Measurements from ENCODE around the gene GNRHR. TPM values are rescaled to one million over a fixed set of nuclear protein-coding genes. Genes with fewer than 3 reads are reported as not detected.

GNRHR gene
- not detected in 2 replicates for total RNA-seq

GRCh38 chr4:67754288-67754687 is at the start of gene GNRHR:
GNRHR (minus strand) TSS chr4:67754388; CDS start chr4:67754335, 53 bp downstream.

GRCh38 chr4:67700738-67701516 is 53.3 kb downstream of the GNRHR start, which contains the start of gene UBA6:
UBA6 (minus strand) TSS chr4:67701155; CDS start chr4:67701119, 36 bp downstream.

Other genes with a start within 250 kb of the GNRHR start
- 9.9 and 20.9 TPM in 2 replicates for gene CENPC, start 208.9 kb downstream of the GNRHR start, total RNA-seq
- not detected in 2 replicates for gene STAP1, start 195.7 kb downstream of the GNRHR start, total RNA-seq
- 137 and 196 TPM in 2 replicates for gene UBA6, start 53.2 kb downstream of the GNRHR start, total RNA-seq
- gene TMPRSS11D, start 129.6 kb upstream of the GNRHR start, total RNA-seq = under 0.01 TPM in 1 of 2 replicates, not detected in the other
- not detected in 2 replicates for gene TMPRSS11A, start 209.1 kb upstream of the GNRHR start, total RNA-seq

All from smooth muscle cell of trachea (primary cell).